HepG2 (cell line): ENCODE results near the gene C1orf50. TPM values are rescaled to one million over a fixed set of nuclear protein-coding genes. Genes with fewer than 3 reads are reported as not detected.

Experiments used
- GLI4 ChIP-seq: sonication (generic); formaldehyde crosslinking; IDR thresholded peaks from 2 replicates; pipeline ENCODE4 v1.5.1; 2020; ENCODE audit warnings: missing genetic modification reagents, mild to moderate bottlenecking, moderate library complexity, borderline replicate concordance
- GPBP1L1 ChIP-seq: sonication (generic); formaldehyde crosslinking; IDR thresholded peaks from 2 replicates; pipeline ENCODE4 v1.5.0; 2020; ENCODE audit warnings: mild to moderate bottlenecking, missing genetic modification reagents
- KDM3A ChIP-seq: IDR thresholded peaks from 2 replicates; pipeline ENCODE4 v1.6.1; 2018; ENCODE audit warnings: low read depth, missing compliant biosample characterization
- PCBP1 ChIP-seq: fragments of 200-400 bp; formaldehyde crosslinking; IDR thresholded peaks from 2 replicates; pipeline ENCODE4 v1.6.1; 2017; ENCODE audit warnings: mild to moderate bottlenecking, low read depth, low read length, borderline replicate concordance
- PITX1 ChIP-seq: sonication (generic); formaldehyde crosslinking; IDR thresholded peaks from 2 replicates; pipeline ENCODE4 v1.5.1; 2020; ENCODE audit warnings: mild to moderate bottlenecking, missing genetic modification reagents
- PPARG ChIP-seq: conservative IDR thresholded peaks from 2 replicates; pipeline ENCODE4 v1.6.1; 2016; ENCODE audit warnings: missing biosample characterization, missing genetic modification reagents
- SCMH1 ChIP-seq: sonication (generic); formaldehyde crosslinking; IDR thresholded peaks from 2 replicates; pipeline ENCODE4 v1.9.0; 2021; ENCODE audit warnings: missing genetic modification reagents, mild to moderate bottlenecking, borderline replicate concordance
- TP53 ChIP-seq: sonication (generic); formaldehyde crosslinking; conservative IDR thresholded peaks from 2 replicates; pipeline ENCODE4 v1.4.0; 2020; ENCODE audit warnings: missing genetic modification reagents
- USF2 ChIP-seq, 2 experiments: sonication (generic) in 1 of 2; formaldehyde crosslinking in 1 of 2; IDR thresholded peaks; 2 replicates each; pipeline versions ENCODE4 v1.5.1 to v1.6.1; 2011 to 2020; ENCODE audit warnings: borderline replicate concordance in 1 of 2, low read depth in 1 of 2, low read length in 1 of 2, mild to moderate bottlenecking in 1 of 2, missing genetic modification reagents in 1 of 2, moderate library complexity in 1 of 2
- YY1 ChIP-seq: IDR thresholded peaks from 2 replicates; pipeline ENCODE4 v1.6.1; 2011; ENCODE audit warnings: low read length, low read depth, moderate library complexity, mild to moderate bottlenecking; ENCODE audit not compliant: insufficient read depth, insufficient replicate concordance
- ZBTB21 ChIP-seq: sonication (generic); formaldehyde crosslinking; IDR thresholded peaks from 2 replicates; pipeline ENCODE4 v1.4.0; 2020; ENCODE audit warnings: missing genetic modification reagents
- ZFP36L2 ChIP-seq: sonication (generic); formaldehyde crosslinking; IDR thresholded peaks from 2 replicates; pipeline ENCODE4 v1.4.0; 2020; ENCODE audit warnings: missing genetic modification reagents
- ZNF224 ChIP-seq: sonication (generic); formaldehyde crosslinking; IDR thresholded peaks from 2 replicates; pipeline ENCODE4 v1.5.0; 2020; ENCODE audit warnings: mild to moderate bottlenecking, missing genetic modification reagents
- ZNF670 ChIP-seq: sonication (generic); formaldehyde crosslinking; IDR thresholded peaks from 2 replicates; pipeline ENCODE4 v1.8.0; 2022; ENCODE audit warnings: mild to moderate bottlenecking, missing genetic modification reagents, borderline replicate concordance
- ZNF687 ChIP-seq: sonication (generic); formaldehyde crosslinking; IDR thresholded peaks from 2 replicates; pipeline ENCODE4 v1.5.1; 2020; ENCODE audit warnings: mild to moderate bottlenecking, missing genetic modification reagents, moderate library complexity
- ZNF746 ChIP-seq: sonication (generic); formaldehyde crosslinking; IDR thresholded peaks from 2 replicates; pipeline ENCODE4 v1.8.0; 2022; ENCODE audit warnings: mild to moderate bottlenecking, missing genetic modification reagents
- ZNF800 ChIP-seq: sonication (generic); formaldehyde crosslinking; IDR thresholded peaks from 2 replicates; pipeline ENCODE4 v1.4.0; 2020; ENCODE audit warnings: missing genetic modification reagents
- ZNF850 ChIP-seq: sonication (generic); formaldehyde crosslinking; conservative IDR thresholded peaks from 2 replicates; pipeline ENCODE4 v1.9.0; 2021; ENCODE audit warnings: mild to moderate bottlenecking, missing genetic modification reagents
- polyA plus RNA-seq, 8 experiments: library from polyadenylated mRNA; depleted of rRNA in 3 of 8; stranded (reverse) in 7 of 8; unstranded in 1 of 8; fragments of >200 nt; fragmentation: Illumina TruSeq in 4 of 8; extraction: Trizol in 4 of 8; gene quantifications; 2 replicates each; pipeline versions ENCODE4 v1.2.1 to v1.2.3, GENCODE V29; 2011 to 2016; ENCODE audit warnings: low read depth in 4 of 8, missing spikeins in 1 of 8, mixed read lengths in 1 of 8; ENCODE audit not compliant: insufficient read depth in 1 of 8
- total RNA-seq, 5 experiments: library from RNA; depleted of rRNA; stranded (reverse); fragments of >200 nt; fragmentation: Illumina TruSeq; extraction: Trizol; gene quantifications; 2 replicates each; pipeline ENCODE4 v1.2.3, GENCODE V29; 2016; ENCODE audit warnings: low read depth in 1 of 5

The C1orf50 gene
- total and polyA plus RNA-seq, 2 of the 13 experiments (the other 11 are each of a cell fraction or from before 2014, with no cell fraction given) = 4.3 to 4.8 TPM

- TF ChIP-seq ZNF687 (CRISPR knock-in tag) (peak; percentile 74), ZFP36L2 (CRISPR knock-in tag) (no peak), TP53 (CRISPR knock-in tag) (no peak), PITX1 (CRISPR knock-in tag) (peak; percentile 25; the same call in 1 of the 2 replicates), ZNF670 (CRISPR knock-in tag) (no peak), ZNF746 (no peak), ZNF224 (CRISPR knock-in tag) (0 out of 2 replicates have a peak, but pooled peaks have one; percentile 73), PPARG (peak; percentile 51), YY1 (no peak), GLI4 (CRISPR knock-in tag) (no peak), USF2 (IDR thresholded peaks at IDR 0.05; ENCODE audit: low read depth, low read length) (no peak), USF2 (CRISPR knock-in tag; IDR thresholded peaks at IDR 0.05; ENCODE audit: borderline replicate concordance) (no peak), ZNF850 (CRISPR knock-in tag) (peak; percentile 63; the same call in 1 of the 2 replicates), ZBTB21 (no peak), KDM3A (CRISPR knock-in tag) (0 out of 2 replicates have a peak, but pooled peaks have one; percentile 14), GPBP1L1 (CRISPR knock-in tag) (no peak), SCMH1 (CRISPR knock-in tag) (no peak), ZNF800 (CRISPR knock-in tag) (0 out of 2 replicates have a peak, but pooled peaks have one; percentile 30), PCBP1 (0 out of 2 replicates have a peak, but pooled peaks have one; percentile 38)
Observed at GRCh38 chr1:42739753-42740700, 27.0 kb upstream of the C1orf50 start, which contains the start of gene CLDN19 (continued).
